K562 (cell line): Measurements from ENCODE around the gene STOML3. TPM values are rescaled to one million over a fixed set of nuclear protein-coding genes. Genes with fewer than 3 reads are reported as not detected.

ENCODE experiments used
- ATAC-seq: fragments of 200-7000 bp; cut with Tn5 transposase; 3 replicates; pipeline ENCODE4 v1.9.1; 2020; ENCODE audit warnings: moderate library complexity
- BruUV-seq: library from RNA; stranded (reverse); fragments of 400-500 nt; replicated peaks from 2 replicates; lab custom pipeline; 2021; lab: Mats Ljungman, UMichigan
- CTCF ChIA-PET: fragments of 300-600 bp; formaldehyde crosslinking; extraction: SDS; loops from one replicate; lab custom pipeline; 2021; ENCODE audit warnings: low intra/inter-chr PET ratio; lab: Yijun Ruan, JAX
- POLR2A ChIA-PET: fragments of 300-600, 350-650 bp; sonication (Branson Sonifier 250); formaldehyde crosslinking; extraction: SDS; loops from one replicate; lab custom pipeline; 2021; ENCODE audit warnings: antibody characterized with exemption, inconsistent platforms; lab: Yijun Ruan, JAX
- DNase-seq, 4 experiments: peaks; one replicate each; pipeline versions ENCODE4 v3.0.0 to v3.0.0-alpha.2; 2011 to 2018; ENCODE audit warnings: low spot score in 3 of 4, mixed read lengths in 3 of 4; ENCODE audit errors: extremely low read depth in 1 of 4
- FAIRE-seq: peaks from 2 replicates; lab custom pipeline; 2011; peaks lifted over from hg19 to GRCh38; lab: Jason Lieb, UNC
- H2AFZ ChIP-seq: 2 replicates; pipeline ENCODE4 v1.6.0; 2011; ENCODE audit warnings: low read depth, low read length, control low read depth, inconsistent platforms
- H3K27ac ChIP-seq: fragments of 200-600 bp; 3 replicates; pipeline ENCODE4 v1.8.0; 2011; ENCODE audit warnings: low read depth, mild to moderate bottlenecking, control low read depth, inconsistent platforms, low read length, moderate library complexity, mixed read lengths; ENCODE audit errors: extremely low read depth
- H3K27me3 ChIP-seq, 2 experiments: fragments of 300-600 bp in 1 of 2; 2 replicates in 1 of 2; 3 replicates in 1 of 2; pipeline versions ENCODE4 v1.6.0 to v1.8.0; 2011; ENCODE audit warnings: inconsistent platforms in 2 of 2, low read length in 2 of 2, mild to moderate bottlenecking in 1 of 2, mixed read lengths in 1 of 2, moderate library complexity in 1 of 2; ENCODE audit not compliant: control insufficient read depth in 2 of 2, insufficient read depth in 2 of 2
- H3K36me3 ChIP-seq: fragments of 300-600 bp; 3 replicates; pipeline ENCODE4 v1.8.0; 2011; ENCODE audit warnings: mild to moderate bottlenecking, low read length, inconsistent platforms; ENCODE audit not compliant: control insufficient read depth, insufficient read depth
- H3K4me1 ChIP-seq, 2 experiments: fragments of 200-600 bp in 1 of 2; replicated peaks in 1 of 2; 2 replicates in 1 of 2; 3 replicates in 1 of 2; pipeline versions ENCODE4 v1.5.1 to v1.8.0; 2011; ENCODE audit warnings: inconsistent platforms in 2 of 2, low read length in 2 of 2, mild to moderate bottlenecking in 1 of 2, mixed read lengths in 1 of 2, moderate library complexity in 1 of 2; ENCODE audit not compliant: control insufficient read depth in 2 of 2, insufficient read depth in 2 of 2
- H3K4me2 ChIP-seq: 2 replicates; pipeline ENCODE4 v1.6.1; 2011; ENCODE audit warnings: low read length, control low read depth, inconsistent platforms, mixed read lengths; ENCODE audit not compliant: insufficient read depth
- H3K4me3 ChIP-seq: fragments of 200-600 bp; sonication (generic), shearing (Covaris generic); 2 replicates; pipeline ENCODE4 v1.5.1; 2016; ENCODE audit warnings: control low read depth, inconsistent platforms
- H3K79me2 ChIP-seq: fragments of 200-600 bp; 3 replicates; pipeline ENCODE4 v1.8.0; 2011; ENCODE audit warnings: low read length, inconsistent platforms; ENCODE audit not compliant: control insufficient read depth, insufficient read depth
- H3K9ac ChIP-seq, 2 experiments: 2 replicates each; pipeline versions ENCODE4 v1.6.0 to v1.6.1; 2011; ENCODE audit warnings: low read depth in 2 of 2, low read length in 2 of 2, control low read depth in 1 of 2, inconsistent platforms in 1 of 2, mild to moderate bottlenecking in 1 of 2, mixed read lengths in 1 of 2; ENCODE audit not compliant: insufficient read depth in 1 of 2
- H3K9me1 ChIP-seq: one replicate; pipeline ENCODE4 v1.6.0; 2011; ENCODE audit warnings: inconsistent platforms, mild to moderate bottlenecking, low read length, moderate library complexity; ENCODE audit not compliant: control insufficient read depth, insufficient read depth
- H3K9me3 ChIP-seq: replicated peaks from 2 replicates; pipeline ENCODE4 v1.5.1; 2011; ENCODE audit warnings: low read depth, low read length, inconsistent platforms; ENCODE audit not compliant: control insufficient read depth, insufficient read depth
- H4K20me1 ChIP-seq: replicated peaks from 2 replicates; pipeline ENCODE4 v1.6.1; 2011; ENCODE audit warnings: low read length, inconsistent platforms, mixed read lengths; ENCODE audit not compliant: control insufficient read depth, insufficient read depth
- SIN3A ChIP-seq, 2 experiments: fragments of 150-350 bp in 1 of 2; IDR thresholded peaks; 2 replicates each; pipeline ENCODE4 v1.6.1; 2011 to 2016; ENCODE audit warnings: borderline replicate concordance in 2 of 2, low read depth in 2 of 2, low read length in 2 of 2, mild to moderate bottlenecking in 2 of 2, moderate library complexity in 2 of 2; ENCODE audit not compliant: control insufficient read depth in 1 of 2
- ZNF134 ChIP-seq: fragments of 250-450 bp; sonication (Bioruptor Pico); conservative IDR thresholded peaks from 2 replicates; pipeline ENCODE4 v1.4.0; 2020
- ZNF146 ChIP-seq: IDR thresholded peaks from one replicate; pipeline ENCODE4 v1.6.1; 2018; ENCODE audit warnings: missing compliant biosample characterization; ENCODE audit not compliant: unreplicated experiment
- ZSCAN29 ChIP-seq: fragments of 450-650 bp; IDR thresholded peaks from 2 replicates; pipeline ENCODE4 v1.6.1; 2017
- WGBS: fragments of 100-300 bp; shearing (Covaris generic); methylation state at CpG from one replicate; pipeline ENCODE4 v1.1.6; 2016; ENCODE audit warnings: low coverage, mixed read lengths; ENCODE audit not compliant: insufficient coverage; ENCODE audit errors: missing lambda C conversion rate; 5-methylcytosine and 5-hydroxymethylcytosine counted together
- in situ Hi-C: fragments of 300-500 bp; cut with MboI; formaldehyde crosslinking; loops from 4 replicates; pipeline ENCODE4 v1.15.0; 2018; ENCODE audit warnings: inconsistent platforms, mixed read lengths
- intact Hi-C: fragments of 100-400 bp; cut with micrococcal nuclease; formaldehyde crosslinking; loops from 2 replicates; pipeline ENCODE4 v1.14.2; 2022
- polyA plus RNA-seq, 8 experiments: library from polyadenylated mRNA; depleted of rRNA in 4 of 8; stranded (reverse) in 5 of 8; unstranded in 3 of 8; fragments of >200 nt; fragmentation: Nextera tagmentation in 2 of 8; fragmentation: Illumina TruSeq in 1 of 8; extraction: Ambion mirVana in 2 of 8; extraction: Trizol in 1 of 8; gene quantifications; 2 replicates each; pipeline versions ENCODE4 v1.2.1 to v1.2.3, GENCODE V29; 2011 to 2014; ENCODE audit warnings: inconsistent platforms in 1 of 8, missing spikeins in 1 of 8
- total RNA-seq, 7 experiments: library from RNA; depleted of rRNA in 6 of 7; stranded (reverse); fragments of >200 nt in 6 of 7; fragmentation: Illumina TruSeq in 2 of 7; extraction: Trizol in 2 of 7; gene quantifications; 2 replicates each; pipeline versions ENCODE4 v1.2.1 to v1.2.3, GENCODE V29; 2011 to 2021; ENCODE audit warnings: low replicate concordance in 1 of 7

STOML3 gene
- total and polyA plus RNA-seq, 9 of the 15 experiments (the other 6 are each of a cell fraction or from before 2014, with no cell fraction given), result 0.04 TPM; not detected in 8

DNA sequence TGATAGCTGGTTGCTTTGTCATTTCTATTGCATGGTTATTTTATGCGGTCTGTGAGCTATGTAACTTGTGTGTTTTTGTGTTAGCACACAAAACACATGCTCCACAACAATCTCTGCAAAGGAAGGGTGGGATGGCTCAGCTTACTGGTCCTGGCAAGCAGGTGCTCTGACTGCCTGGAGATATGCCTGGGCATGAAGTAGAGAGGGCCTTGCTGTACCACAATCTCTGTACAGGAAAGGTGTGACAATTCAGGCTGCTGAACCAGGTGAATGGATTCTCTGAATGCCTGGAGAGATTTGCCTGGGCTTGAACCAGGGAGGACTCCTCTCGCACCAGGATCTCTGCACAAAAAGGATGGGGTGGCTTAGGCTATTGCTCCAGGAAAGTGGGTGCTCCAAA is 69.5 kb downstream of the STOML3 start:
- 0% methylated on average over 2 of the region's 2 CpGs for WGBS
- Histone ChIP-seq H3K4me1 (no peaks in the 10 kb centered on the region), H3K27ac (no peak overlapping the region), H3K4me2 (no peak overlapping the region), H4K20me1 (no peaks in the 10 kb centered on the region), H3K4me3 (no peak overlapping the region), H3K9ac (no peak overlapping the region), H3K9me1 (no peaks in the 10 kb centered on the region), H3K79me2 (no peaks in the 10 kb centered on the region), H2AFZ (no peak overlapping the region), H3K27me3 (no peaks in the 10 kb centered on the region; a peak in 1 of 5 replicates), H3K9me3 (no peaks in the 10 kb centered on the region), H3K36me3 (no peaks in the 10 kb centered on the region)
- DNase-seq (no peak), FAIRE-seq (no peak), ATAC-seq (no peak)
- no TSS peak for BruUV-seq
- TF ChIP-seq SIN3A (IDR thresholded peaks at IDR 0.05; ENCODE audit: borderline replicate concordance in 2 of 2, control insufficient read depth in 1 of 2, low read depth in 2 of 2, low read length in 2 of 2) (no peak), ZNF146 (CRISPR knock-in tag) (no peak), ZSCAN29 (no peak), ZNF134 (CRISPR knock-in tag) (no peak)
- POLR2A ChIA-PET, result no interaction called here
- in situ Hi-C loops, result no loop called here
- CTCF ChIA-PET, result no interaction called here
- intact Hi-C loops, result no loop called here

Other genes starting within 250 kb of the STOML3 start
- 6.6 and 9.2 TPM in 2 replicates for gene PROSER1, start 47.3 kb upstream of the STOML3 start, total RNA-seq (2014; rRNA removed)
- gene PROSER1, start 47.3 kb upstream of the STOML3 start, total RNA-seq (2014; rRNA removed; fragmentation: Illumina TruSeq; extraction: Trizol), result 9.7 and 10.8 TPM in 2 replicates
- gene PROSER1, start 47.3 kb upstream of the STOML3 start, total RNA-seq (2015; rRNA removed; fragmentation: Illumina TruSeq; extraction: Trizol), result 7.4 and 9.3 TPM in 2 replicates
- gene PROSER1, start 47.3 kb upstream of the STOML3 start, total RNA-seq (2021), result 30.5 and 36.2 TPM in 2 replicates
- gene PROSER1, start 47.3 kb upstream of the STOML3 start, polyA plus RNA-seq (2011; rRNA removed), result 9.6 and 21.4 TPM in 2 replicates
- gene PROSER1, start 47.3 kb upstream of the STOML3 start, polyA plus RNA-seq (2014; fragmentation: Illumina TruSeq; extraction: Trizol), result 25.5 and 30.5 TPM in 2 replicates
- gene PROSER1, start 47.3 kb upstream of the STOML3 start, polyA plus RNA-seq (2014; fragmentation: Nextera tagmentation; extraction: Ambion mirVana), result 10 to 100 TPM; 10.4 to 10.5 TPM
- gene PROSER1, start 47.3 kb upstream of the STOML3 start, polyA plus RNA-seq (2014; rRNA removed), result 14.8 and 15.2 TPM in 2 replicates
- 7.0 TPM in 2 replicates for gene NHLRC3, start 47.6 kb upstream of the STOML3 start, total RNA-seq (2014; rRNA removed)
- 12.6 and 13.7 TPM in 2 replicates for gene NHLRC3, start 47.6 kb upstream of the STOML3 start, total RNA-seq (2014; rRNA removed; fragmentation: Illumina TruSeq; extraction: Trizol)
- 13.8 and 15.3 TPM in 2 replicates for gene NHLRC3, start 47.6 kb upstream of the STOML3 start, total RNA-seq (2015; rRNA removed; fragmentation: Illumina TruSeq; extraction: Trizol)
- gene NHLRC3, start 47.6 kb upstream of the STOML3 start, total RNA-seq (2021), result 8.6 and 9.0 TPM in 2 replicates
- 14.3 and 14.5 TPM in 2 replicates for gene NHLRC3, start 47.6 kb upstream of the STOML3 start, polyA plus RNA-seq (2011; rRNA removed)
- 8.1 and 8.8 TPM in 2 replicates for gene NHLRC3, start 47.6 kb upstream of the STOML3 start, polyA plus RNA-seq (2014; fragmentation: Illumina TruSeq; extraction: Trizol)
- gene NHLRC3, start 47.6 kb upstream of the STOML3 start, polyA plus RNA-seq (2014; fragmentation: Nextera tagmentation; extraction: Ambion mirVana), result 1 to 10 TPM; 5.5 to 7.4 TPM
- gene NHLRC3, start 47.6 kb upstream of the STOML3 start, polyA plus RNA-seq (2014; rRNA removed), result 9.9 and 11.7 TPM in 2 replicates